Measurements from ENCODE around the gene CCM2. TPM values are rescaled to one million over a fixed set of nuclear protein-coding genes. Genes with fewer than 3 reads are reported as not detected.
A peak's percentile ranks its signal among the peaks of the same experiment; 100 is the strongest.

CCM2 gene
- total RNA-seq, 1 donor from 2014 or later: 47.8 TPM

DNA sequence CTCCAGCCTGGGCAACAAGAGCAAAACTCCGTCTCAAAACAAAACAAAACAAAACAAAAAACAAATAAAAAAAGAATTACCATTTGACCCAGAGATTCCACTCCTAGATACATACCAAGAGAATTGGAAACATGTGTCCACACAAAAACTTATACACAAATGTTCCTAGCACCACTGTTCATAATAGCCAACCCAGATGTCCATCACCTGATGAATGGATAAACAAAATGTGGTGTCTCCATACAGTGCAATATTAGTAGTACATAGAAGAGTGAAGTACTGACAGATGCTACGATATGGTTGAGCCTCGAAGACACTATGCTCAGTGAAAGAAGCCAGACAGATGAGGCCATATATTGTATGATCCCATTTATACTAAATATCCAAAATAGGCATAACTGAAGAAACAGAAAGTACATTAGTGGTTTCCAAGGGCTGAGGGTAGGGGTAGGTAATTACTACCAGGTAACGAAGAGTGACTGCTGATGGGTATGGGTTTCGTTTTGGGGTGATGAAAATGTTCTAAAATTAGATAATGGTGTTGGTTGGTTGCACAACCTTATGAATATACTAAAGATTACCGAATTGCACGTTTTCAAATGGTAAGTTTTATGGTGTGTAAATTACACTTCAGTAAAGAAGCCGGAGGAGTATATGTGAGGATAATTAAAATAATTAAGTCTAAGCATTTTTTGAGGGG lies 41.2 kb upstream of the CCM2 start:
- Mint-ChIP-seq H3K27me3 (ENCODE audit: low read depth) (peaks cover 3% of the 10 kb centered on the region), H3K4me3 (ENCODE audit: unreplicated experiment) (no peak overlapping the region), H3K36me3 (ENCODE audit: low read depth) (no peaks in the 10 kb centered on the region), H3K27ac (ENCODE audit: unreplicated experiment) (no peak overlapping the region), H3K9me3 (ENCODE audit: low read depth) (no peaks in the 10 kb centered on the region), H3K4me1 (ENCODE audit: low read depth) (no peaks in the 10 kb centered on the region)
- DNase-seq (ENCODE audit: low spot score): no peak
- TF ChIP-seq, protein P1, sequence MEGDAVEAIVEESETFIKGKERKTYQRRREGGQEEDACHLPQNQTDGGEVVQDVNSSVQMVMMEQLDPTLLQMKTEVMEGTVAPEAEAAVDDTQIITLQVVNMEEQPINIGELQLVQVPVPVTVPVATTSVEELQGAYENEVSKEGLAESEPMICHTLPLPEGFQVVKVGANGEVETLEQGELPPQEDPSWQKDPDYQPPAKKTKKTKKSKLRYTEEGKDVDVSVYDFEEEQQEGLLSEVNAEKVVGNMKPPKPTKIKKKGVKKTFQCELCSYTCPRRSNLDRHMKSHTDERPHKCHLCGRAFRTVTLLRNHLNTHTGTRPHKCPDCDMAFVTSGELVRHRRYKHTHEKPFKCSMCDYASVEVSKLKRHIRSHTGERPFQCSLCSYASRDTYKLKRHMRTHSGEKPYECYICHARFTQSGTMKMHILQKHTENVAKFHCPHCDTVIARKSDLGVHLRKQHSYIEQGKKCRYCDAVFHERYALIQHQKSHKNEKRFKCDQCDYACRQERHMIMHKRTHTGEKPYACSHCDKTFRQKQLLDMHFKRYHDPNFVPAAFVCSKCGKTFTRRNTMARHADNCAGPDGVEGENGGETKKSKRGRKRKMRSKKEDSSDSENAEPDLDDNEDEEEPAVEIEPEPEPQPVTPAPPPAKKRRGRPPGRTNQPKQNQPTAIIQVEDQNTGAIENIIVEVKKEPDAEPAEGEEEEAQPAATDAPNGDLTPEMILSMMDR (IDR thresholded peaks at IDR 0.05): no peak

DNA sequence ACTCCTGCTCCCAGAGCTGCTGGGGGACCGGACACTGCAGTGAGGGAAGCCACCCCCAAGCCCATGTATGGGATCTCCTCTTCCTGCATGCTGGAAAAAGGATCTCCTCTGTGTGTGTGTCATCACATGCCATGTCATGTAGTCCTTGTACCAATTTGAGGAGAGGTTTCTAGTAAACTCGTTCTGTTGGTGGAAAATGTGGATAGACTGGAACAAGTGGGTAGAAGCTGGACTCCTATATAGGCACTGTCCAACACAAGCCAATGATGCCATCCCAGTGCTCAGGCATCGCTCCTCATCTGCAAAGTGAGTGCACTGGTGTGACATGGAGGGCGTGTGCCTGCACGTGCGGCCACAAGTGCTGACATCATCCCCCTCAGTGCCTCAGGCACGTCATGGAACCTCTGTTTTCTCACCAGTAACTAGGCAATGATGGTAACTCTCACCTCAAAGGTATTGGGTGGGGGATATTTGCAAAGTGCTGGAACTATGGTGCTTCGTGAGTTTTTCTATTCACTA lies 40.5 kb upstream of the CCM2 start:
- Mint-ChIP-seq H3K4me3 (ENCODE audit: unreplicated experiment) (no peak overlapping the region), H3K27ac (ENCODE audit: unreplicated experiment) (no peak overlapping the region), H3K36me3 (ENCODE audit: low read depth) (no peaks in the 10 kb centered on the region), H3K4me1 (ENCODE audit: low read depth) (no peaks in the 10 kb centered on the region), H3K9me3 (ENCODE audit: low read depth) (no peaks in the 10 kb centered on the region), H3K27me3 (ENCODE audit: low read depth) (peaks cover 3% of the 10 kb centered on the region)
- DNase-seq (ENCODE audit: low spot score): peak; percentile 20
- TF ChIP-seq, protein P1 (IDR thresholded peaks at IDR 0.05): no peak

DNA sequence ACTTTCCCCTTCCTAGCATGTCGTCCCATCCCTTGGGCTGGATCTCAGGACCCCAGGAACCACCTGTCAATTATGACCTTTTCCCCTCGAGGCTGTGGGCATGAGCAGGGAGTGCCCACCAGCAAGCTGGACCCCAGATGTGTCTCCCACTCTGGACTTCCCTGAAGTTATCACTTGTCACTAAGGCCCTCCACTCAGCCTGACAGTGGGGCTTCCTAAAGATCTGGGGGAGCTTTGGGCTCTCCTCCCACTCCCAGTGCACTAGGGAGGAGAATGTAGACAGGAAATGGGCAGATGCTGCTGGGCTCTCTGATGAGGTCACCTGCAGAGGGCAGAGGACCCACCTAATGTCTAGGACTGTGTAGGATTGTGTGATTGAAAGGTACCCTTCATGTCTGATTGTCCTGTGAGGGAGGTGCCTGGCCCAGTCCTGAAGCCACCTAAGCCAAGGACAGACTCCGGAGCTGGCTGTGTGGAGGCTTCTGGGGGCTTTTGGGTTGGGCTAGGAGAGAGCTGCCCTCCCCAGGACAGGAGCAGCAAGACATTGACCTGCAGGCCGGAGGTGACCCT lies 39.9 kb upstream of the CCM2 start:
- Mint-ChIP-seq H3K36me3 (ENCODE audit: low read depth) (no peaks in the 10 kb centered on the region), H3K4me1 (ENCODE audit: low read depth) (no peaks in the 10 kb centered on the region), H3K4me3 (ENCODE audit: unreplicated experiment) (no peak overlapping the region), H3K27me3 (ENCODE audit: low read depth) (peaks cover 3% of the 10 kb centered on the region), H3K9me3 (ENCODE audit: low read depth) (no peaks in the 10 kb centered on the region), H3K27ac (ENCODE audit: unreplicated experiment) (no peak overlapping the region)
- TF ChIP-seq, protein P1 (IDR thresholded peaks at IDR 0.05): no peak
- no peak for DNase-seq (ENCODE audit: low spot score)

- H3K27me3 Mint-ChIP-seq (ENCODE audit: low read depth): peaks cover 3% of the 10 kb centered on the region
- TF ChIP-seq, protein P1 (IDR thresholded peaks at IDR 0.05): no peak
These were observed 38.0 kb upstream of the CCM2 start for GRCh38 chr7:44961844-44962482.

GRCh38 chr7:44962483-44963251 lies 37.3 kb upstream of the CCM2 start:
- TF ChIP-seq, protein P1 (IDR thresholded peaks at IDR 0.05): peak; percentile 26
- H3K27me3 Mint-ChIP-seq (ENCODE audit: low read depth): peaks cover 3% of the 10 kb centered on the region
- DNase-seq (ENCODE audit: low spot score): peak; percentile 93
- no peak overlapping the region for H3K27ac Mint-ChIP-seq (ENCODE audit: unreplicated experiment)
- no peaks in the 10 kb centered on the region for H3K36me3 Mint-ChIP-seq (ENCODE audit: low read depth)
- no peaks in the 10 kb centered on the region for H3K4me1 Mint-ChIP-seq (ENCODE audit: low read depth)
- peak overlapping the region; percentile 56 for H3K4me3 Mint-ChIP-seq (ENCODE audit: unreplicated experiment)
- H3K9me3 Mint-ChIP-seq (ENCODE audit: low read depth): no peaks in the 10 kb centered on the region

More at GRCh38 chr7:44961844-44962482, 38.0 kb upstream of the CCM2 start:
- H3K9me3 Mint-ChIP-seq (ENCODE audit: low read depth): no peaks in the 10 kb centered on the region
- no peaks in the 10 kb centered on the region for H3K4me1 Mint-ChIP-seq (ENCODE audit: low read depth)
- no peaks in the 10 kb centered on the region for H3K36me3 Mint-ChIP-seq (ENCODE audit: low read depth)
- H3K27ac Mint-ChIP-seq (ENCODE audit: unreplicated experiment): no peak overlapping the region
- H3K4me3 Mint-ChIP-seq (ENCODE audit: unreplicated experiment): no peak overlapping the region
- DNase-seq (ENCODE audit: low spot score): no peak
